Panc1 (cell line): ENCODE measurements around the gene STX1A.

ENCODE experiments used
- REST ChIP-seq, 2 experiments: IDR thresholded peaks; 2 replicates each; pipeline ENCODE4 v1.6.1; 2011 to 2012; ENCODE audit warnings: low read depth in 2 of 2, control low read depth in 1 of 2, low read length in 1 of 2, mild to moderate bottlenecking in 1 of 2, moderate library complexity in 1 of 2; ENCODE audit not compliant: insufficient read depth in 1 of 2
- SIN3A ChIP-seq: IDR thresholded peaks from 2 replicates; pipeline ENCODE4 v1.6.1; 2012; ENCODE audit warnings: low read depth, mild to moderate bottlenecking, low read length, moderate library complexity, borderline replicate concordance; ENCODE audit not compliant: insufficient read depth

GRCh38 chr7:73683788-73684693 lies 35.4 kb downstream of the STX1A start:
- TF ChIP-seq REST (IDR thresholded peaks at IDR 0.05; ENCODE audit: insufficient read depth in 1 of 2, low read depth in 2 of 2, low read length in 1 of 2) (no peak), SIN3A (no peak)
